GM12801 (cell line): ENCODE measurements around the gene FSIP1.

ENCODE experiments used
- CTCF ChIP-seq: IDR thresholded peaks from one replicate; pipeline ENCODE4 v1.5.1; 2011; ENCODE audit warnings: control low read depth; ENCODE audit not compliant: insufficient read length; ENCODE audit errors: extremely low read depth

The FSIP1 gene

GRCh38 chr15:39608185-39609139 is 174.2 kb downstream of the FSIP1 start:
- no peak for TF ChIP-seq CTCF

GRCh38 chr15:39605146-39605545 is 177.5 kb downstream of the FSIP1 start:
- no peak for TF ChIP-seq CTCF

- no peak for TF ChIP-seq CTCF
Observed at GRCh38 chr15:39602143-39602542, 180.5 kb downstream of the FSIP1 start.

- TF ChIP-seq CTCF = no peak
Observed at GRCh38 chr15:39599871-39600270, 182.8 kb downstream of the FSIP1 start.

- no peak for TF ChIP-seq CTCF
Observed at GRCh38 chr15:39598958-39599845, 183.4 kb downstream of the FSIP1 start.

GRCh38 chr15:39598186-39598850 is 184.3 kb downstream of the FSIP1 start:
- TF ChIP-seq CTCF = no peak

- no peak for TF ChIP-seq CTCF
Observed at GRCh38 chr15:39597751-39598185, 184.9 kb downstream of the FSIP1 start.
